ENCODE data around the gene PPP2R5D. TPM values are rescaled to one million over a fixed set of nuclear protein-coding genes. Genes with fewer than 3 reads are reported as not detected.
A peak's percentile ranks its signal among the peaks of the same experiment; 100 is the strongest.

The PPP2R5D gene
- polyA plus RNA-seq, 3 donors, result 10.3 to 24.9 (median 14.9) TPM

- Histone ChIP-seq H3K9ac (ENCODE audit: insufficient read depth, low read length, poor library complexity, severe bottlenecking) (no peak overlapping the region), H4K20me1 (ENCODE audit: insufficient read depth, low read length) (no peaks in the 10 kb centered on the region), H2AFZ (ENCODE audit: insufficient read depth, low read depth, low read length, poor library complexity, severe bottlenecking) (no peak overlapping the region), H3K9me3 (replicated peaks in 1 of 2; ENCODE audit: control insufficient read depth in 1 of 2, insufficient read depth in 1 of 2, low read length in 2 of 2) (no peaks in the 10 kb centered on the region), H3K4me3 (replicated peaks in 1 of 3; ENCODE audit: low read depth in 2 of 3, low read length in 3 of 3) (no peak overlapping the region), H3K4me1 (ENCODE audit: control insufficient read depth in 1 of 2, insufficient read depth in 2 of 2, low read length in 2 of 2) (peaks cover 5 to 6% of the 10 kb centered on the region in 2 donors), H3K79me2 (ENCODE audit: insufficient read depth, low read length) (peaks cover 2% of the 10 kb centered on the region), H3K36me3 (replicated peaks in 1 of 2; ENCODE audit: control insufficient read depth in 1 of 2, insufficient read depth in 2 of 2, low read length in 2 of 2) (peaks cover 42 to 69% of the 10 kb centered on the region in 2 donors), H3K27ac (ENCODE audit: low read depth in 1 of 2, low read length in 2 of 2) (no peak overlapping the region), H3K27me3 (ENCODE audit: control insufficient read depth in 2 of 2, insufficient read depth in 2 of 2, low read length in 2 of 2) (no peaks in the 10 kb centered on the region), H3K4me2 (replicated peaks; ENCODE audit: extremely low read depth, low read length, poor library complexity, severe bottlenecking) (no peak overlapping the region)
- Mint-ChIP-seq H3K4me1 (peaks cover 17% of the 10 kb centered on the region), H3K27ac (peak overlapping the region in 1 of 7 donors; percentile 23), H3K9me3 (peaks cover 0 to 2% (median 0%) of the 10 kb centered on the region in 7 donors), H3K27me3 (ENCODE audit: low read depth in 3 of 3) (peaks cover 0 to 3% (median 1%) of the 10 kb centered on the region in 3 donors), H3K4me3 (no peak overlapping the region), H3K36me3 (peaks cover 56 to 79% of the 10 kb centered on the region in 2 donors)
- WGBS (ENCODE audit: insufficient coverage), result 93% methylated on average over 7 of the region's 7 CpGs
- no peak for TF ChIP-seq CTCF (IDR thresholded peaks at IDR 0.05)
- intact Hi-C loops (cut with micrococcal nuclease), result no loop called here
- DNase-seq, result no peak
Observed at GRCh38 chr6:43047998-43048397, 63.6 kb downstream of the PPP2R5D start.

GRCh38 chr6:43050981-43051380 lies 66.6 kb downstream of the PPP2R5D start:
- Histone ChIP-seq H3K36me3 (replicated peaks in 1 of 2; ENCODE audit: control insufficient read depth in 1 of 2, insufficient read depth in 2 of 2, low read length in 2 of 2) (peaks cover 30 to 53% of the 10 kb centered on the region in 2 donors), H3K27ac (ENCODE audit: low read depth in 1 of 2, low read length in 2 of 2) (no peak overlapping the region), H4K20me1 (ENCODE audit: insufficient read depth, low read length) (no peaks in the 10 kb centered on the region), H2AFZ (ENCODE audit: insufficient read depth, low read depth, low read length, poor library complexity, severe bottlenecking) (no peak overlapping the region), H3K79me2 (ENCODE audit: insufficient read depth, low read length) (peaks cover 2% of the 10 kb centered on the region), H3K4me1 (ENCODE audit: control insufficient read depth in 1 of 2, insufficient read depth in 2 of 2, low read length in 2 of 2) (peaks cover 11 to 20% of the 10 kb centered on the region in 2 donors), H3K4me3 (replicated peaks in 1 of 3; ENCODE audit: low read depth in 2 of 3, low read length in 3 of 3) (no peak overlapping the region), H3K27me3 (ENCODE audit: control insufficient read depth in 2 of 2, insufficient read depth in 2 of 2, low read length in 2 of 2) (no peaks in the 10 kb centered on the region), H3K9me3 (replicated peaks in 1 of 2; ENCODE audit: control insufficient read depth in 1 of 2, insufficient read depth in 1 of 2, low read length in 2 of 2) (no peaks in the 10 kb centered on the region), H3K9ac (ENCODE audit: insufficient read depth, low read length, poor library complexity, severe bottlenecking) (no peak overlapping the region), H3K4me2 (replicated peaks; ENCODE audit: extremely low read depth, low read length, poor library complexity, severe bottlenecking) (no peak overlapping the region)
- Mint-ChIP-seq H3K27ac (peak overlapping the region in 1 of 7 donors; percentile 15), H3K4me1 (peaks cover 27% of the 10 kb centered on the region), H3K36me3 (peaks cover 44 to 59% of the 10 kb centered on the region in 2 donors), H3K27me3 (ENCODE audit: low read depth in 3 of 3) (peaks cover 0 to 5% (median 2%) of the 10 kb centered on the region in 3 donors), H3K9me3 (no peaks in the 10 kb centered on the region), H3K4me3 (no peak overlapping the region)
- no peak for TF ChIP-seq CTCF (IDR thresholded peaks at IDR 0.05)
- DNase-seq, result no peak
- WGBS (ENCODE audit: insufficient coverage), result 97% methylated on average over 15 of the region's 17 CpGs
- intact Hi-C loops (cut with micrococcal nuclease), result loop anchor here in 1 of 2 donors (10.0 kb wide), 1 partner anchor 124 kb away; the partner anchor contains the start of gene SRF

Measured in CD14-positive monocyte (primary cell).